ENCODE data around the gene PRH1.

Gene PRH1

GRCh38 chr12:10838461-10838860, 45.6 kb downstream of the PRH1 start:
- no peak for DNase-seq (ENCODE audit: low read depth)

Measured in fibroblast of the conjunctiva (primary cell).